ENCODE results near the gene WDR20.

- TF ChIP-seq SP1 (CRISPR knock-in tag; conservative IDR thresholded peaks at IDR 0.05) (no peak), EMX1 (CRISPR knock-in tag; IDR thresholded peaks at IDR 0.05) (no peak), CTCF (IDR thresholded peaks at IDR 0.05) (no peak), ZBTB21 (CRISPR knock-in tag; IDR thresholded peaks at IDR 0.05; ENCODE audit: borderline replicate concordance) (no peak), CREM (CRISPR knock-in tag; IDR thresholded peaks at IDR 0.05) (no peak), GTF2I (CRISPR knock-in tag; conservative IDR thresholded peaks at IDR 0.05) (no peak), STAT6 (CRISPR knock-in tag; conservative IDR thresholded peaks at IDR 0.05; ENCODE audit: low read depth) (no peak), FOXJ3 (CRISPR knock-in tag; IDR thresholded peaks at IDR 0.05; ENCODE audit: borderline replicate concordance) (no peak), ZBTB43 (CRISPR knock-in tag; IDR thresholded peaks at IDR 0.05) (no peak), GABPB1 (CRISPR knock-in tag; IDR thresholded peaks at IDR 0.05) (no peak), FOXP4 (CRISPR knock-in tag; IDR thresholded peaks at IDR 0.05) (no peak), ZNF121 (CRISPR knock-in tag; IDR thresholded peaks at IDR 0.05) (no peak)
These were observed 23.1 kb upstream of the WDR20 start for GRCh38 chr14:102116361-102117180.

Measured in WTC11 (cell line).